ENCODE results near the gene KDM6A. TPM values are rescaled to one million over a fixed set of nuclear protein-coding genes. Genes with fewer than 3 reads are reported as not detected.

Gene KDM6A
- total RNA-seq, 1 experiment from 2014 or later, result 21.0 TPM

GRCh38 chrX:45050558-45050957, 177.6 kb downstream of the KDM6A start:
- ChIA-PET RAD21 (ENCODE audit: low non-redundant PET in 1 of 2, low total read pairs in 2 of 2, uncharacterized antibody in 2 of 2, unreplicated experiment in 2 of 2) (no interaction called here), POLR2A (no interaction called here), CTCF (no interaction called here)
- TF ChIP-seq SRF (IDR thresholded peaks at IDR 0.05; ENCODE audit: low read depth) (no peak), RAD21 (IDR thresholded peaks at IDR 0.05; ENCODE audit: low read depth) (no peak), POLR2A (IDR thresholded peaks at IDR 0.05; ENCODE audit: borderline replicate concordance, extremely low read depth, insufficient read depth, insufficient read length) (no peak), CEBPB (IDR thresholded peaks at IDR 0.05; ENCODE audit: low read depth) (no peak), ZFX (IDR thresholded peaks at IDR 0.05) (no peak), SIN3A (IDR thresholded peaks at IDR 0.05; ENCODE audit: low read depth) (no peak), JUND (IDR thresholded peaks at IDR 0.05) (no peak), FOSL1 (IDR thresholded peaks at IDR 0.05; ENCODE audit: low read depth) (no peak), REST (IDR thresholded peaks at IDR 0.05; ENCODE audit: low read depth) (no peak), CTCF (IDR thresholded peaks at IDR 0.05 in 2 of 3, conservative IDR thresholded peaks at IDR 0.05 in 1 of 3; ENCODE audit: borderline replicate concordance in 1 of 3, insufficient read depth in 1 of 3, low read depth in 2 of 3, low read length in 2 of 3) (no peak), ATF3 (IDR thresholded peaks at IDR 0.05) (no peak), ZNF274 (IDR thresholded peaks at IDR 0.05; ENCODE audit: low read depth, low read length) (no peak), EZH2 (IDR thresholded peaks at IDR 0.05) (no peak), MAX (IDR thresholded peaks at IDR 0.05) (no peak), ZBTB33 (IDR thresholded peaks at IDR 0.05; ENCODE audit: extremely low read depth, insufficient replicate concordance, low read length) (no peak), TCF7L2 (IDR thresholded peaks at IDR 0.05; ENCODE audit: borderline replicate concordance, extremely low read depth, insufficient read depth, insufficient read length) (no peak)
- Histone ChIP-seq H3K4me1 (ENCODE audit: control insufficient read depth in 1 of 2, insufficient read depth in 2 of 2, low read length in 2 of 2) (no peaks in the 10 kb centered on the region), H3K9me2 (ENCODE audit: insufficient read depth) (no peaks in the 10 kb centered on the region), H3K4me3 (replicated peaks in 1 of 2; ENCODE audit: low read depth in 1 of 2, low read length in 2 of 2) (no peak overlapping the region), H3K27ac (ENCODE audit: low read depth, low read length) (no peak overlapping the region), H3K4me2 (ENCODE audit: low read length) (no peak overlapping the region), H3K36me3 (ENCODE audit: control insufficient read depth in 1 of 2, insufficient read depth in 2 of 2, low read length in 2 of 2) (peaks cover 0 to 3% of the 10 kb centered on the region in 2 experiments; a peak in 1 of 4 replicates), H3K9ac (ENCODE audit: low read length) (no peak overlapping the region), H3K79me2 (ENCODE audit: insufficient read depth, low read length) (0 out of 2 replicates have a peak, but pooled peaks cover 2% of the 10 kb centered on the region), H3K9me3 (ENCODE audit: control insufficient read depth in 1 of 2, insufficient read depth in 1 of 2, low read depth in 1 of 2, low read length in 2 of 2) (no peaks in the 10 kb centered on the region), H4K20me1 (ENCODE audit: insufficient read depth) (no peaks in the 10 kb centered on the region), H3K27me3 (ENCODE audit: insufficient read depth, low read length) (no peaks in the 10 kb centered on the region), H2AFZ (ENCODE audit: low read depth, low read length, poor library complexity, severe bottlenecking) (no peak overlapping the region)
- no peak for ATAC-seq
- no peak for DNase-seq (ENCODE audit: low read depth, low spot score)
- no TSS peak for BruUV-seq (replicated peaks)
- intact Hi-C loops (cut with micrococcal nuclease), result no loop called here

Measured in HCT116 (cell line).